GM21528 (cell line): Measurements from ENCODE around the gene SLC20A1.
"Not testable (repeated sequence)": the region's sequence is repeated elsewhere in the genome, so short reads cannot be mapped to it uniquely, and the experiment has no call there.

Experiments
- ATAC-seq: cut with Tn5 transposase; IDR thresholded peaks from one replicate; pipeline ENCODE4 v1.9.1; 2021; ENCODE audit warnings: mild to moderate bottlenecking, moderate library complexity; ENCODE audit not compliant: unreplicated experiment, low FRiP score

The SLC20A1 gene

GRCh38 chr2:112644933-112645309 is 818 bp upstream of the SLC20A1 start:
- ATAC-seq: no peak

DNA sequence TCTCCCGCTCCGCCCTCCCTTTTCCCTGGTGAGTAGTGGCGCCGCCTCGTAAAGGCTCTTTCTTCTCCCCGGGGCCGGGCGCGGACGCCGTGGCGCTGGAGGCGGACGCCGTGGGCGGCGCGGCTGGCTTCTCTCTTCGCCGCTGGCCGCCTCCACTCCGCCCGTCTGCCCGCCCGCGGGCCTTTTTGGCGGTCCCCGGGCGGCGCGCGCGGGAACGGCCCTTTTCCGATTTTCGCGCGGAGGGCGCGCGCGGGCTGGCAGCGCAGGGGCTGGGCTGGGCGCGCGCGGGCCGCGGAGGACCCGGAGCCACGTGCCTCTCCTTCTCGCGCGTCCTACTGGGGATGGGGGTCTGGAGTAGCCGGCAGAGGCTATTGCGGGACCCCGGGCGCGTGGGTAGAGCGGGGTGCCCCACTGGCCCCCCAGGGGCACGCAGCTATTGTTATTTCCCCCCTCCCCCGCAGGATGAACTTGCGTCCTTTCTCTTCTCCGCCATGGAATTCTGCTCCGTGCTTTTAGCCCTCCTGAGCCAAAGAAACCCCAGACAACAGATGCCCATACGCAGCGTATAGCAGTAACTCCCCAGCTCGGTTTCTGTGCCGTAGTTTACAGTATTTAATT is 472 bp downstream of the SLC20A1 start:
- peak; percentile 34 for ATAC-seq

GRCh38 chr2:112646791-112647689 is 1.3 kb downstream of the SLC20A1 start:
- ATAC-seq: no peak

- ATAC-seq: no peak
Observed at GRCh38 chr2:112648081-112648480, 2.3 kb downstream of the SLC20A1 start.

GRCh38 chr2:112656679-112657078 is 10.9 kb downstream of the SLC20A1 start:
- no peak for ATAC-seq

DNA sequence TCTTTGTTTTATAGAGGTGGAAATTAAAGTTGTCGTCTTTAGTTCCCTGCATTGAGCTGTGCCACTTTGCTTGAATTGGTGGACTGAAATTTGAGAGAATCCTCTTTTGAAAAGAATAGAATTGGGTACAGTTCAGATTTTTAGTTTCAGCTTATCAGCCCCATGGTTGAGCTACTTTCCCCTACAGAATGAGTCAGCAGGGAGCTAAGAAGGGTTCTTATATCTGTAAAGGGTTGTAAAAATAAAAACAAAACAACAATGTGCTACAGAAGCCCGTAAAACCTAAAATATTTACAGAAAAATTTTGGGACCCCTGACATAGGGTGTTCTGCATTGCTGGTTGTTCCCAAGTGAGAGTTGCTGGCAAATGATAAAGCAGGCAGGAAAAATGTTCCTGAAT is 12.6 kb downstream of the SLC20A1 start:
- ATAC-seq: no peak

GRCh38 chr2:112658839-112659667 is 13.3 kb downstream of the SLC20A1 start:
- no peak for ATAC-seq

GRCh38 chr2:112660138-112660537 is 14.4 kb downstream of the SLC20A1 start:
- no peak for ATAC-seq

DNA sequence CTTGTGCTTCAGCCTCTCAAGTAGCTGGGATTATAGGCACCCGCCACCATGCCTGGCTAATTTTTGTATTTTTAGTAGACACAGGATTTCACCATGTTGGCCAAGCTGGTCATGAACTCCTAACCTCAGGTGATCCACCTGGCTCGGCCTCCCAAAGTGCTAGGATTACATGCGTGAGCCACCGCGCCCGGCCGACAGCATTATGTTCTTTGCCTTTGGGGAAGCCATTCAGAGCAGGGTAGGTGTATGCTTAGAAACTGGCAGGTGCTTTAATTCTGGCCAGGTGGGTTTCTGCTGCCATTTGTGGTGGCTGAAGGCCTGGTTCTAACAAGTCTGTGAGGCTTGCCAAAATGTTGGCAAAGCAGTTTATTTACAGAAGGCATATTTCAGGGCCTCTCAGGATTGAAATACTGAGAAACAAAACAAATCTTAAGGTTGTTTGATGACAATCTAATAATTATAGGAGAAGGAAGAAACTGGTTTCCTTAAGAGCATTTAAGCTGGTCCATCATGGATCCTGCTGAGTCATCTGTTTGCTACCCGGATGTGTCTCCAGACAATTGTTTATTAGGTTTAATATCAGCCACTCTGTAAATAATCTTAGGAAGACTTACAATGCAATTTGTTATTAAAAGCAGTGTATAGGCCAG is 16.0 kb downstream of the SLC20A1 start:
- ATAC-seq: no peak

GRCh38 chr2:112662704-112663103 is 17.0 kb downstream of the SLC20A1 start:
- ATAC-seq: no peak

DNA sequence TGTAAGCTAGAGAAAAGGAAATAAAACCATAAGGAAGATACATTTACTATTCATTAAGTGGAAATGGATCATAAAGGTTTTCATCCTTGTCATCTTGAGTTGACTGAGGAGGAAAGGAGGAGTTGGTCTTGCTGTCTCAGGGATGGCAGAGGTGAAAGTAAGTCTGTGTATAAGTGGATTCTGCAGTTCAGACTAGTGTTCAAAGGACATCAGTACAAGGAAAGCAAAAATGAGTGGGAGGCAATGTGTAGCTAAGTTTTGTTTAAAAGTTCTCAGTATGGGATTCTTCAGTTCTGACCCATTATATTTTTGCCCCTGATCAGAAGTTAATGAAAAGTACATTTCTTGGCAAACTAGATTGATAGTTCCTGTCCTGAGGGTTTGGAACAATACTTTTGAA is 18.9 kb downstream of the SLC20A1 start:
- no peak for ATAC-seq

GRCh38 chr2:112665113-112665780 is 19.5 kb downstream of the SLC20A1 start:
- ATAC-seq: no peak

DNA sequence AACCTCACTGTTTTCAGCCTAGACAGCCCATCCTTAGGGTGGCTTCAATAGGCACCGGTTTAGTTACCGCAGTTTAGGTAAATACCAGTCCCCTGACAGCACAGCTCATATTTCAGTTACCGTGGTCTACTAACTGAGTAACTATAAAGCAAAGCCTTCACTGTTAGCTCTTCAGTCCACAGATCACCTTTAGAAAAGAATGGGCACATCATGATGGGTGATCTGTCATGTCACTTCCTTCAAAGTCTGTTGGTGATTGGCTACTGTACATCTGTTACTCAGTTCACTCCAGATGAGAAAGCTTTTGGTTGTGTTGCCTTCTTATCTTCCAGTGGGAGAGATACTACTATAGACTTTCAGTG is 21.0 kb downstream of the SLC20A1 start:
- ATAC-seq: no peak

DNA sequence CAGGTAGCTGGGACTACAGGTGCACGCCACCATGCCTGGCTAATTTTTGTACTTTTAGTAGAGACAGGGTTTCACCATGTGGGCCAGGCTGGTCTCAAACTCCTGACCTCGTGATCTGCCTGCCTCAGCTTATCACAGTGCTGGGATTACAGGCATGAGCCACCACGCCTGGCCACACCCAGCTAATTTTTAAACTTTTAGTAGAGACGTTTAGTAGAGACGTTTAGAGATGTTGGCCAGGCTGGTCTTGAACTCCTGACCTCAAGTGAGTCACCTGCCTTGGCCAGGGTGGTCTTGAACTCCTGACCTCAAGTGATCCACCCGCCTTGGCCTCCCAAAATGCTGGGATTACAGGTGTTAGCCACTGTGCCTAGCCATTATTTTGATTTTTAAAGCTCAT is 21.8 kb downstream of the SLC20A1 start:
- ATAC-seq: not testable (repeated sequence)

DNA sequence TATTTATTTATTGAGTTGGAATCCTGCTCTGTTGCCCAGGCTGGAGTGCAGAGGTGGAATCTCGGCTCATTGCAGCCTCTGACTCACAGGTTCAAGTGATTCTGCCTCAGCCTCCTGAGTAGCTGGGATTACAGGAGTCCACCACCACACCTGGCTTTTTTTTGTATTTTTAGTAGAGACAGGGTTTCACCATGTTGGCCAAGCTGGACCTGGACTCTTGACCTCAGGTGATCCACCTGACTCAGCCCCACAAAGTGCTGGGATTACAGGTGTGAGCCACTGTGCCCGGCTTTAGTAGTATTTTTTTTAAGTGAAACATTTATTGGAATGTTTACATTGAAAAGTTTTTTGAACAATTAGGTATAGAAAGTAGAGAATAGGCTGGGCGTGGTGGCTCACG is 23.9 kb downstream of the SLC20A1 start:
- ATAC-seq: no peak

DNA sequence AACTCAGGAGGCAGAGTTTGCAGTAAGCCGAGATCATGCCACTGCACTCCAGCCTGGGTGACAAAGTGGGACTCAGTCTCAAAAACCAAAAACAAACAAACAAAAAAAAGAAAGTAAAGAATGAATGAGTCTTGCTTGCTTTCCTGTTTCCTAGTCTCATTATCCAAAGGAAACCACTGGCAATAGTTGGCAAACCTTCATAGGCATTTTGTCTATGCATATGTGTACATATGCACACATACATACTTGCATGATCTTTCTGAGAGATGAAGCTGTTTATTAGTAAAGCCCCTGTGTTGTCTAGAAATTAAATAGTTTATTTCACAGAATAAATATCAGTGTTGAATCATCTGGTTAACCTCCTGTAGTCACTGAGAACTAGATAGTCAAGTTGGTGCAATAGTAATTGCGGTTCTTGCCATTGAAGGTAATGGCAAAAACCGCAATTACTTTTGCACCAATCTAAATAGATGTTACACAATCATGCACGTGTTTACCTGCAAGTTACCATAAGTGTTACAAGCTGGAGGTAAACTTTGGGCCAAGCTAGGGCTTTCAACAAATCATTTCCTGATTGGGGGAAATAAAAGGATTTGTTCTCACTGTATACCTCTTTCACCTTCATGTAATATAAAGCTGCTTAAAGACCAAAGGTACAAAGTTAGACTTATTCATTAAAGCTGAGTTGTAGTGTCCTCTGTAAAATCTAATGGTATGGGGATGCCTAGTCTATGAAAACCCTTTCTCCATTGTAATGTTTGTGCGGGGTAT is 24.7 kb downstream of the SLC20A1 start:
- ATAC-seq: no peak

GRCh38 chr2:112671801-112672200 is 26.1 kb downstream of the SLC20A1 start:
- no peak for ATAC-seq

DNA sequence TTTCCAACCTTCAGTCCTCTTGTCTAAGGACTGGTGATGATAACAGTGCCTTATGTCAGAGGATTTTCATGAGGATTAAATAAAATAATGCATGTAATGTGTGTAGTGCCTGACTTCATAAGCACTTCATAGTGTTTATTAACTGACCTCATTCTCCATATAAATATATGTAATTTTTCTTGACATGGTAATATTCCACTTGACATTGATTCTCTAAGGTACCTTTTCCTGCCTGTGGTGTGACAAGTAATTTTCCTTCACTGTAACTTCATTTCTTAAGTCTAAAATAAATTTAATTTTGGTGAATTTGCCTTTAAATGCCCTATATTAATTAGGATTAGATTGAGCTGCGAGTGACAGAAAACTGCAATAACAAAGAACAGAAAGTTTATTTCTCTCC is 27.3 kb downstream of the SLC20A1 start:
- no peak for ATAC-seq

DNA sequence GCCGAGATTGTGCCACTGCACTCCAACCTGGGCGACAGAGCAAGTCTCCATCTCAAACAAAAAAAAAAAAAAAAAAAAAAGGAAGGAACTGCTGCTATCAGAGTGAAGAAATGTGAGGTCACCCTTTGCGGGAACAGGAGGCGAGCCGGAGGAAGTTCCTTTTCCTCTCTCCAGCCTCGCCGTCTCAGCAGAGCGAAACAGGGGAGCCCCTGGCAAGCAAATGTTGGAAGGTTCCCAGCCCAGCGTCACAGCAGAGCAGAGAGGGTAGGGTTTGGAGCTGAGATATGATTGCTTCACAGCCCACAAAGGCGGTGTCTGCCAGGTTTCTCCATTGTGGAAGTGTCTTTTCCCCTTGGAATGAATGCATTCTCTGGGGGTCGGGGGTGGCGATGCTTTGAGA is 28.5 kb downstream of the SLC20A1 start:
- no peak for ATAC-seq
